Trophoblast cell (in vitro differentiated cells and primary cell): ENCODE results near the gene COL4A2.

Experiments
- DNase-seq, 2 donors: peaks; one replicate each; pipeline ENCODE4 v3.0.0-alpha.2; 2016
- H2AFZ ChIP-seq: 2 replicates; pipeline ENCODE4 v1.6.1; 2013; ENCODE audit warnings: low read length, moderate library complexity, mild to moderate bottlenecking; ENCODE audit not compliant: insufficient read depth, poor library complexity
- H2AK5ac ChIP-seq: 2 replicates; pipeline ENCODE4 v1.6.1; 2013; ENCODE audit warnings: mild to moderate bottlenecking, low read length
- H2BK120ac ChIP-seq: 2 replicates; pipeline ENCODE4 v1.6.1; 2013; ENCODE audit warnings: low read length, mild to moderate bottlenecking, moderate library complexity; ENCODE audit not compliant: insufficient read depth, poor library complexity
- H2BK12ac ChIP-seq: 2 replicates; pipeline ENCODE4 v1.6.1; 2013; ENCODE audit warnings: mild to moderate bottlenecking, low read length, moderate library complexity
- H2BK5ac ChIP-seq: 2 replicates; pipeline ENCODE4 v1.6.1; 2013; ENCODE audit warnings: low read length, low read depth, moderate library complexity, mild to moderate bottlenecking; ENCODE audit not compliant: poor library complexity
- H3K14ac ChIP-seq: 2 replicates; pipeline ENCODE4 v1.6.1; 2013; ENCODE audit warnings: mild to moderate bottlenecking, low read length
- H3K18ac ChIP-seq: 2 replicates; pipeline ENCODE4 v1.6.1; 2013; ENCODE audit warnings: mild to moderate bottlenecking, low read length
- H3K23ac ChIP-seq: 2 replicates; pipeline ENCODE4 v1.6.1; 2013; ENCODE audit warnings: low read length
- H3K27ac ChIP-seq: 2 replicates; pipeline ENCODE4 v1.5.1; 2013; ENCODE audit warnings: low read depth, mild to moderate bottlenecking, inconsistent platforms, low read length, moderate library complexity
- H3K27me3 ChIP-seq: 2 replicates; pipeline ENCODE4 v1.6.1; 2013; ENCODE audit warnings: inconsistent platforms, mild to moderate bottlenecking, low read length, moderate library complexity; ENCODE audit not compliant: insufficient read depth
- H3K36me3 ChIP-seq, 2 experiments: 1 replicate in 1 of 2; 2 replicates in 1 of 2; pipeline ENCODE4 v1.6.1; 2013; ENCODE audit warnings: low read length in 2 of 2, mild to moderate bottlenecking in 2 of 2, moderate library complexity in 1 of 2; ENCODE audit not compliant: insufficient read depth in 2 of 2, control insufficient read depth in 1 of 2
- H3K4ac ChIP-seq: 2 replicates; pipeline ENCODE4 v1.6.1; 2013; ENCODE audit warnings: low read depth, mild to moderate bottlenecking, low read length, moderate library complexity
- H3K4me1 ChIP-seq, 2 experiments: 1 replicate in 1 of 2; 2 replicates in 1 of 2; pipeline ENCODE4 v1.6.1; 2013; ENCODE audit warnings: low read length in 2 of 2, mild to moderate bottlenecking in 2 of 2, moderate library complexity in 1 of 2; ENCODE audit not compliant: insufficient read depth in 2 of 2, control insufficient read depth in 1 of 2
- H3K4me2 ChIP-seq: 2 replicates; pipeline ENCODE4 v1.6.1; 2013; ENCODE audit warnings: inconsistent platforms, mild to moderate bottlenecking, low read length, moderate library complexity
- H3K4me3 ChIP-seq: 2 replicates; pipeline ENCODE4 v1.5.1; 2013; ENCODE audit warnings: mild to moderate bottlenecking, low read depth, low read length, inconsistent platforms
- H3K79me1 ChIP-seq: one replicate; pipeline ENCODE4 v1.6.1; 2013; ENCODE audit warnings: low read length
- H3K79me2 ChIP-seq: 2 replicates; pipeline ENCODE4 v1.6.1; 2013; ENCODE audit warnings: low read length, mild to moderate bottlenecking; ENCODE audit not compliant: control insufficient read depth, insufficient read depth, poor library complexity
- H3K9ac ChIP-seq: 2 replicates; pipeline ENCODE4 v1.6.1; 2013; ENCODE audit warnings: mild to moderate bottlenecking, low read length
- H3K9me3 ChIP-seq: 2 replicates; pipeline ENCODE4 v1.6.1; 2013; ENCODE audit warnings: low read depth, mild to moderate bottlenecking, control low read depth, inconsistent platforms, low read length; ENCODE audit not compliant: insufficient read depth
- H4K12ac ChIP-seq: 2 replicates; pipeline ENCODE4 v1.6.1; 2013; ENCODE audit warnings: low read depth, mild to moderate bottlenecking, low read length, moderate library complexity
- H4K8ac ChIP-seq: 2 replicates; pipeline ENCODE4 v1.6.1; 2013; ENCODE audit warnings: low read depth, mild to moderate bottlenecking, low read length, moderate library complexity
- H4K91ac ChIP-seq: one replicate; pipeline ENCODE4 v1.6.1; 2013; ENCODE audit warnings: low read depth, mild to moderate bottlenecking, low read length, moderate library complexity
- WGBS: extraction: QIAGEN DNeasy Blood & Tissue Kit; methylation state at CpG from one replicate; pipeline ENCODE4 v1.1.7; 2013; ENCODE audit warnings: missing lambda C conversion rate; ENCODE audit not compliant: insufficient read length, insufficient coverage; ENCODE audit errors: extremely low coverage; 5-methylcytosine and 5-hydroxymethylcytosine counted together

The COL4A2 gene

GRCh38 chr13:110347535-110348308, 40.6 kb downstream of the COL4A2 start:
- peak overlapping the region; percentile 9 for H4K12ac ChIP-seq
- no peaks in the 10 kb centered on the region for H3K9me3 ChIP-seq
- H3K79me2 ChIP-seq: peaks cover 8% of the 10 kb centered on the region
- peaks cover 42% of the 10 kb centered on the region for H3K79me1 ChIP-seq
- peak overlapping the region; percentile 37 for H3K4ac ChIP-seq
- H2AK5ac ChIP-seq: peak overlapping the region; percentile 36
- peak overlapping the region; percentile 84 for H4K91ac ChIP-seq
- DNase-seq: peak; percentile 96 to 98
- H2BK120ac ChIP-seq: peak overlapping the region; percentile 80
- no peaks in the 10 kb centered on the region for H3K27me3 ChIP-seq
- H3K18ac ChIP-seq: peak overlapping the region; percentile 27
- H3K9ac ChIP-seq: no peak overlapping the region
- H3K4me2 ChIP-seq: no peak overlapping the region
- no peak overlapping the region for H2AFZ ChIP-seq
- H4K8ac ChIP-seq: peak overlapping the region; percentile 61
- H3K23ac ChIP-seq: no peak overlapping the region
- WGBS: no CpG with 5 or more reads among the region's 18 CpGs
- H3K4me1 ChIP-seq: peaks cover 43 to 50% of the 10 kb centered on the region in 2 experiments
- H3K14ac ChIP-seq: peak overlapping the region; percentile 54
- peak overlapping the region; percentile 88 for H3K27ac ChIP-seq
- H3K4me3 ChIP-seq: no peak overlapping the region
- peak overlapping the region; percentile 80 for H2BK5ac ChIP-seq
- H3K36me3 ChIP-seq: peaks cover 12% of the 10 kb centered on the region in 2 experiments
- peak overlapping the region; percentile 67 for H2BK12ac ChIP-seq

DNA sequence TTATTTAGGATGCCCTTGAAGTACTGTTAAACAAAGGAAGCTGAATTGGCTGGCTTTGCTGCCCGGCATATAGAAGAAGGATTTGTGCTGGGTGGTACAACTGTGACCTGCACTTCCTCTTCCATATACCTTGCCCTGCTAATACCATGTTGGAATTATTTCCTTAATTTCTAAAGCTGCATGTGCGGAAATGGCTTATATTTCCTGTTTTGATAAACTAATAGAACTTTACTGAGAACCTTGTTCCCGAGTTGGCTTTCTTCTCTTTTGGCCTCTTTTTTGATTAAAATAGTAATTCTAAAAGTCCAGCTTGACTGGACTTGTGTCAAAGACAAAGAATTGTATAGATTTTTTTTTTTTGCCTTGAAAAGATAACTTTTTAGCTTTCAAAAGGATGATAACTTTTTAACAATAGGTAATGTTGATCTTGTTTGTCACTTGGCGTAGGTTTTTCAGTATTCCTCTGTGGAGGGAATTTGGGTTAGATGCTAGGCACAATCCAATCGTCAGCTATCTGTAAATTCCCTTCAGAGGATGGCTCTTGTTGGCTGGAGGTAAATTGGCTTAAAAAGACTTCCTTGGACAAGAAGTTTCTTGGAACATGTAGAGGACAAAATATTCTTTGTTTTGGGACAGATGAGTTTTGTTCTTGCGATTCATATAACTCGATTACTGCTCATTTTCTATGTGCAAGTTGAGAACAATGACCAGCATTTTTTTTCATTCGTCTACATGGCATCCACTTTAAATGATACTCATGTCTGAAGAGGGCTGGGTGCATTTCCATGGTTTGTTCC, 41.4 kb downstream of the COL4A2 start:
- H3K14ac ChIP-seq: peak overlapping the region; percentile 54
- WGBS: no CpG with 5 or more reads among the region's 8 CpGs

GRCh38 chr13:110349239-110349638, 42.2 kb downstream of the COL4A2 start:
- Histone ChIP-seq H3K4me3 (no peak overlapping the region), H3K79me1 (peaks cover 41% of the 10 kb centered on the region), H2BK5ac (no peak overlapping the region), H2AFZ (no peak overlapping the region), H3K14ac (peak overlapping the region; percentile 18), H4K91ac (peak overlapping the region; percentile 53), H3K27ac (no peak overlapping the region), H3K4me2 (no peak overlapping the region), H3K27me3 (no peaks in the 10 kb centered on the region), H2BK12ac (peak overlapping the region; percentile 23), H3K23ac (no peak overlapping the region), H2AK5ac (no peak overlapping the region), H3K18ac (peak overlapping the region; percentile 6), H3K4ac (peak overlapping the region; percentile 12), H4K8ac (no peak overlapping the region), H4K12ac (no peak overlapping the region), H3K79me2 (peaks cover 9% of the 10 kb centered on the region), H3K9me3 (no peaks in the 10 kb centered on the region), H3K4me1 (peaks cover 45 to 57% of the 10 kb centered on the region in 2 experiments), H3K36me3 (peaks cover 9 to 11% of the 10 kb centered on the region in 2 experiments), H2BK120ac (peak overlapping the region; percentile 16), H3K9ac (no peak overlapping the region)
- no peak for DNase-seq
- no CpG with 5 or more reads among the region's 5 CpGs for whole genome bisulfite sequencing

More for the DNA sequence above, 41.4 kb downstream of the COL4A2 start:
- H2AFZ ChIP-seq: no peak overlapping the region
- peak overlapping the region; percentile 67 for H2BK12ac ChIP-seq
- peaks cover 9% of the 10 kb centered on the region in 2 experiments for H3K36me3 ChIP-seq
- DNase-seq: no peak
- H3K4me3 ChIP-seq: no peak overlapping the region
- H4K12ac ChIP-seq: no peak overlapping the region
- H2AK5ac ChIP-seq: peak overlapping the region; percentile 36
- H3K4me2 ChIP-seq: no peak overlapping the region
- H2BK5ac ChIP-seq: peak overlapping the region; percentile 72
- H3K9ac ChIP-seq: no peak overlapping the region
- H4K91ac ChIP-seq: peak overlapping the region; percentile 84
- H3K27ac ChIP-seq: peak overlapping the region; percentile 88
- H3K23ac ChIP-seq: no peak overlapping the region
- peaks cover 9% of the 10 kb centered on the region for H3K79me2 ChIP-seq
- no peaks in the 10 kb centered on the region for H3K27me3 ChIP-seq
- H3K79me1 ChIP-seq: peaks cover 39% of the 10 kb centered on the region
- H3K18ac ChIP-seq: peak overlapping the region; percentile 12
- H3K4me1 ChIP-seq: peaks cover 45 to 55% of the 10 kb centered on the region in 2 experiments
- H4K8ac ChIP-seq: peak overlapping the region; percentile 61
- peak overlapping the region; percentile 37 for H3K4ac ChIP-seq
- H2BK120ac ChIP-seq: peak overlapping the region; percentile 80
- H3K9me3 ChIP-seq: no peaks in the 10 kb centered on the region

- H3K4me1 ChIP-seq: peaks cover 47 to 60% of the 10 kb centered on the region in 2 experiments
- peak overlapping the region; percentile 33 for H3K14ac ChIP-seq
- H2BK5ac ChIP-seq: no peak overlapping the region
- H3K36me3 ChIP-seq: peaks cover 9 to 11% of the 10 kb centered on the region in 2 experiments
- no peak overlapping the region for H4K12ac ChIP-seq
- peak overlapping the region; percentile 16 for H3K27ac ChIP-seq
- H3K4ac ChIP-seq: peak overlapping the region; percentile 22
- no peak overlapping the region for H2AFZ ChIP-seq
- H4K91ac ChIP-seq: peak overlapping the region; percentile 28
- no peak for DNase-seq
- WGBS: no CpG with 5 or more reads among the region's 1 CpG
- H2AK5ac ChIP-seq: no peak overlapping the region
- no peaks in the 10 kb centered on the region for H3K27me3 ChIP-seq
- no peak overlapping the region for H2BK120ac ChIP-seq
- peak overlapping the region; percentile 38 for H3K18ac ChIP-seq
- H3K79me2 ChIP-seq: peaks cover 9% of the 10 kb centered on the region
- peaks cover 41% of the 10 kb centered on the region for H3K79me1 ChIP-seq
- H2BK12ac ChIP-seq: no peak overlapping the region
- no peak overlapping the region for H3K4me3 ChIP-seq
- H3K4me2 ChIP-seq: no peak overlapping the region
- no peak overlapping the region for H3K23ac ChIP-seq
- no peaks in the 10 kb centered on the region for H3K9me3 ChIP-seq
- H3K9ac ChIP-seq: no peak overlapping the region
- no peak overlapping the region for H4K8ac ChIP-seq
Measured at GRCh38 chr13:110350049-110350448, 43.0 kb downstream of the COL4A2 start.
